Thyroid gland (tissue), 4 donors: ENCODE results near the gene ZCCHC24.

Source experiments
- CTCF ChIP-seq, 6 experiments: fragments of 200-600 bp in 3 of 6; fragments of 450-650 bp in 3 of 6; sonication (generic) in 3 of 6; IDR thresholded peaks; one replicate each; pipeline ENCODE4 v1.5.1; 2016 to 2019; ENCODE audit warnings: antibody characterized with exemption in 6 of 6, mild to moderate bottlenecking in 2 of 6, inconsistent platforms in 1 of 6, moderate library complexity in 1 of 6
- POLR2A ChIP-seq, 2 donors: fragments of 450-650 bp; IDR thresholded peaks; one replicate each; pipeline ENCODE4 v1.6.1; 2017; ENCODE audit warnings: antibody characterized with exemption in 2 of 2, mild to moderate bottlenecking in 2 of 2, moderate library complexity in 1 of 2

GRCh38 chr10:79415736-79416577 is 29.5 kb downstream of the ZCCHC24 start:
- TF ChIP-seq POLR2A (IDR thresholded peaks at IDR 0.05): no peak
- TF ChIP-seq CTCF (IDR thresholded peaks at IDR 0.05): no peak
